A549 (cell line): ENCODE results near the gene SNX25.

Source experiments
- BHLHE40 ChIP-seq: IDR thresholded peaks from 2 replicates; pipeline ENCODE4 v1.6.1; 2012; ENCODE audit warnings: low read depth, low read length, inconsistent platforms
- CTCF ChIP-seq: fragments of >200 bp; sonication (Bioruptor Twin); formaldehyde crosslinking; IDR thresholded peaks from 3 replicates; pipeline ENCODE4 v1.5.1; 2016
- E2F6 ChIP-seq: IDR thresholded peaks from 2 replicates; pipeline ENCODE4 v1.6.1; 2012; ENCODE audit warnings: low read depth, borderline replicate concordance
- JUNB ChIP-seq: fragments of >200 bp; sonication (Bioruptor Twin); formaldehyde crosslinking; IDR thresholded peaks from 2 replicates; pipeline ENCODE4 v1.6.1; 2016
- MAZ ChIP-seq: fragments of 150-350 bp; IDR thresholded peaks from 2 replicates; pipeline ENCODE4 v1.6.1; 2014; ENCODE audit warnings: antibody characterized with exemption, low read depth, low read length, borderline replicate concordance
- REST ChIP-seq: fragments of 200-600 bp; sonication (generic); IDR thresholded peaks from 2 replicates; pipeline ENCODE4 v1.6.1; 2016; ENCODE audit warnings: antibody characterized with exemption, mild to moderate bottlenecking, moderate library complexity
- RNF2 ChIP-seq: fragments of 200-600 bp; sonication (generic); IDR thresholded peaks from 2 replicates; pipeline ENCODE4 v1.6.1; 2016; ENCODE audit warnings: low read depth, mild to moderate bottlenecking, antibody characterized with exemption, moderate library complexity, borderline replicate concordance

- TF ChIP-seq JUNB (no peak), CTCF (no peak), BHLHE40 (no peak), E2F6 (no peak), RNF2 (no peak), REST (no peak), MAZ (no peak)
These were observed 45.0 kb downstream of the SNX25 start for GRCh38 chr4:185254434-185254833.
